NCI-H748 treated with DMSO at 0.1 percent for 48 hours (cell line): ENCODE measurements around the gene TBC1D7.

Source experiments
- DNase-seq: peaks from one replicate; lab custom pipeline; 2025; lab: John Stamatoyannopoulos, UW

Gene TBC1D7

GRCh38 chr6:13294499-13295069 lies 33.8 kb downstream of the TBC1D7 start:
- no peak for DNase-seq

- DNase-seq: no peak
Observed at GRCh38 chr6:13292774-13293173, 35.6 kb downstream of the TBC1D7 start.

GRCh38 chr6:13290335-13290734 lies 38.0 kb downstream of the TBC1D7 start:
- no peak for DNase-seq

DNA sequence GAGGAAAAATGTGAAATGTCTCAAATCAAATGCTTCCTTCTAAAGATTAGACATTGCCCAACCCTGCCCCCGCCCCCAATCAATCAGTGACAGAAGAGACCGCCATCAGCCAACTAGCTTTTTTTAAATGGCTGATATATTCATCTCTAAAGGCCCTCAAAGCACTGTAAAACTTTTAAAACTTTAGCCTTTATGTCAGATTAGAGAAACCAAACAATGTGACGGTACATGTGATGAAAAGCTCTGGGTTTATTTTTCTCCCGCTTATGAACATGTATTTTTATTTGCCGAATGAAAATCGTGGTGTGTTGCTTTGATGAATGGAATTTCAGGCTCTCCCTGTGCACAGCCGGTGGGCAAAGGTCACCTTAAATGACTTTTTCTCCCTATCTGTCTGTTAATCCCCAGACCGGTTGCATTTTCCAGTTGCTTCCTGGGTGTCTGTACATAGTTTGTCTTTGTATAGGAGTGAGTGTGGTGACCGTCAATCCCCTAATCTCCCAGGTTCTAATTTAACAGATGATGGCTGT lies 38.5 kb downstream of the TBC1D7 start:
- DNase-seq: no peak

DNA sequence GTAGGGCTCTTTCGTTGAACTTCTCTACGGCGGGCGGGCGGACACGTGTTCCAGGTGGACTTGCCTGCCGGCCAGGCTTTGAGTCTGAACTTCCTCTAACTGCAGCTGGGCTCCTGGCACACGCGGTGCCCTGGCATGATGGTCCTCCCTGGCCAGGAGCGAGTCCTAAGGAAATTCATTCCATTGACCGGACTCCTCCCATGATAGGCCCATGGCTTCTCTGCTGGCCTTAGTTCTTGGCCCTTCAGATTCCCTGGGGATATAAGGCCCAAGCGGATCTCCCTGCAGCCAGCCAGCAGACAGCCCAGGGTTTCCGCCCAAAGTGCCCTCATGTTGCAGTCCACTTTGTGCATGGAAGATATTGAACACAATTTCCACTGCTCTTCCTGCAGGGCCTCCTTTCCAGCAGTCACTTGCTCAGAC lies 39.4 kb downstream of the TBC1D7 start:
- no peak for DNase-seq

- no peak for DNase-seq
Observed at GRCh38 chr6:13288481-13288880, 39.9 kb downstream of the TBC1D7 start.

- DNase-seq: no peak
Observed at GRCh38 chr6:13287104-13287503, 41.2 kb downstream of the TBC1D7 start.

DNA sequence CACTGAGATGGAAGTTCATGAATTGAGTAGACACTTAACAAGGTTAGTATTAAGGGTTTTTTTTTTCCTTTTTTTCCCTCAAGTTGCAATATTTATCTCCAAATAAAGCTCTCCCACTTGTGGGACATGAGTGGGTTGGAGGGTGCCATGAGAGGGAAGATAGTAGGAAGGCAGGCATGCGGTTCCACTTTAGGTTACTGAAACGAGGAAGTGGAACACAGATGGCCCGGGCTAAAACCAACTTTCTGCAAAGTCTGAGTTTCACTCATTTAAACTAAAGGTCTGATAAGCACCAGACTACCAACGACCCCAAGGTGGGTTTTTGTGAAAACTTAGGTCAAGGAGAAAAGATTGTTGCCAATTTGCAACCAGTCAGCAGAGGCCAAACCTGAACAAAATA lies 42.2 kb downstream of the TBC1D7 start:
- DNase-seq: no peak

- no peak for DNase-seq
Observed at GRCh38 chr6:13285705-13286104, 42.6 kb downstream of the TBC1D7 start.

DNA sequence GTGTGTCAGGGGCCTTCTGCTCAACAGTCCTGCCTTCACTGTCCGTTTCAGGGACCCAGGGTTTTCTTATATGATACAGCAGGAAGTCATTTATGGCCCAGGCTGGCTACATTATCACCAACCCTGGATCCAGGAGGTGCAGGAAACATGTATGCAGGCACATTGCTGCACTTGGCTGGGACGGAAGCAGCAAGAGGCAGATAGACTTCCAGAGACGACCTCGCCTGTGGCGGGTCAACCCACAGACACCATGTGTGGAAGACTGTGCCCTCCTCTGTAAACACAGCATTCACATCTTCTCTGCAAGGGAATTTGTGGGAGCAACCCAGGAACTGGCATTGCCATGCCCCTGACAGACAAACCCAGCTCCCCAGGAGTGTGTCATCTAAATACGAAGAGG lies 43.7 kb downstream of the TBC1D7 start:
- no peak for DNase-seq

DNA sequence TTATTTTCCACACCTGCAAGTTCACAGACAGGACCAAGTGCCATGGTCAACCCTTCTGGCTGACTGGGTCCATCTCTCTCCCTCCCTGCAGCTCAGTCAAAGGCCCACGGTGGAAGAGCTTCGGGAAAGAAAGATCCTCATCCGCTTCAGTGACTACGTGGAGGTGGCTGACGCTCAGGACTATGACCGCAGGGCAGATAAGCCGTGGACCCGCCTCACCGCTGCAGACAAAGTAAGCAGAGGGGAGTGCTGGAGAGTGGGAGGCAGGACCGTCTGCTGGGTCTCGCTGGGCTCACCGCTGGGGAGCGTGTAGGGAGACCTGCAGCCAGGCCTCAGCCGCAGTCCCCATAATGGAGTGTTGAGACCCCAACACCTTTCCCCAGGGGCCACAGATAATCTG lies 45.0 kb downstream of the TBC1D7 start:
- no peak for DNase-seq

GRCh38 chr6:13282393-13283069 lies 45.8 kb downstream of the TBC1D7 start:
- no peak for DNase-seq

- DNase-seq: no peak
Observed at GRCh38 chr6:13281686-13282085, 46.7 kb downstream of the TBC1D7 start.

DNA sequence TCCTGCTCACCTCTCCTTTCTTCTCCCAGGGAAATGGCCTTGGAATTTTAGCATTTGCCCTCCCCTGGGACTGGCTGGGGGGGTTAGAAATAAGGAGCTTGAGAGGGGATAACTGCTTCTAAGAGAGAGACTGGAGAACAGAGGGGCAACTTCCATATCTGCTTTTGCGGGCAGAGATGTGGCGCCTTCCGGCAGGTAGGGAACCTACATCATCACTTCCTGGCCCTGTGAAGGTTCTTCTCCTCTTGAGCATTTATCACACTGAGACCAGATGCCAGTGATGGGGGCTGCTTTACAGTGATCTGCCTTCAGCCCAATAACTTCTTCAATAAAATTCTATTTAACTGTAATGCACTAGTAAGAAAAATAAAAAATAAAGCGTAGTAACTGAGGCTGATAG lies 48.1 kb downstream of the TBC1D7 start:
- DNase-seq: no peak

DNA sequence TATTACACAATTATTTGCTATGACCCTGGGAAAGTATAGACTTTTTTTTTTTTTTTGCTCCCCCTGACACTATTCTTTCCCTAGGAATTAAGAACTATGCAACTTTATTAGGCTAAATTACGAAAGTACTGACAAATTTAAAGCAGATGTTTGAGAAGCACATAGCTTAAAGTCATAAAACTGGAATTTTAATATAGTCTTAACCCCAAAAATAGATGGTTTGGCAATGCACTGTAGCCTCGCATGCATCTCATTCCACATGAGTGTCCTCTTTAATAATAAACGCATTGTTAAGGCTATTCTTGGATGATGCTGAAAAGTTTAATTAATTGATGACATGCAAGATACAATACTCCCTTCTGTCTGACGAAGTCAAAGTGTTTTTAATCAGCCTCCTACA lies 49.3 kb downstream of the TBC1D7 start:
- no peak for DNase-seq

- DNase-seq: no peak
Observed at GRCh38 chr6:13278164-13278563, 50.2 kb downstream of the TBC1D7 start.

DNA sequence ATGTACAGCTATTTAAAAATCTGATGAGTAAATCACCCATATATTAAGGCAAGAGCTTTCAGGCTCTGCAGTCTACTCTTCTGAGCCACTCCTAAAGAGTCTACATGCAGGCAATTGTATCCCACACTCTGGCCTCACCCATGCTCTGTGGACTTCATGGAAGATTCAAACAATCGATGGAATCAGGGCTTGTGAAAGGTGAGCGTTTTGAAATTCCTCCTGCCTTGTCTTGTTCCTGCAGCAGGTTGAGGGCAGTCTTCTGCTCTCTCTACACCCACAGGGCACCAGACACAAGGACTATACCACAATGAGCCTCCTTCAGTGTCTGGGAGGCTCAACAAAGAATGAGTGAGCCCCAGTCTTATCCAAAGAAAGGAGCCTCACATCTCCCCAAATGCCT lies 51.1 kb downstream of the TBC1D7 start:
- DNase-seq: no peak

DNA sequence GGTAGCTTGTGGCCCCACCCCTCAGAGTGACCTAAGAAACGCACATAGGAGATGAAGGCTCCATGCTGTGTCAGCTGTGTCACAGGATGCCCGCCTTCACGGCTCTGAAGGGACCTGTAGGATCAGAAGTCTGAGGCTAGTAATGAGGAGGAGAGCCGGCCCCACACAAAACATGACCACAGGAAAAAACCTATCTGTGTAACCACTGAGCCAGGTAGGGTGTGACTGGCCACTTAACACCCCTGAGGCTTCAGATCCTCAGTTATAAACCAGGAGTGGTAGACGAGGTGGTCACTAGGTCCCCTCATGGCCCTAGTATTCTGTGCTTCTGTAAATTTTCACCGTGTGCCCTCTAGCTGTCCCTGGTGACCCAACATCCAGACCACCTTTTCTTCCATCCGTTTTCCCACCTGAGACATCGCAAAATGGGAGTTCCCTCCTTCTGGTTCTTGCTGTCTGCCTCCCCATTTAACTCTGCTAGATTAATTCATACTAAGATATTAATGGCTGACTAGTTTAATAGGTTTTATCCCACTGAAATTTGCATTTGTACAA lies 52.8 kb downstream of the TBC1D7 start:
- DNase-seq: no peak

DNA sequence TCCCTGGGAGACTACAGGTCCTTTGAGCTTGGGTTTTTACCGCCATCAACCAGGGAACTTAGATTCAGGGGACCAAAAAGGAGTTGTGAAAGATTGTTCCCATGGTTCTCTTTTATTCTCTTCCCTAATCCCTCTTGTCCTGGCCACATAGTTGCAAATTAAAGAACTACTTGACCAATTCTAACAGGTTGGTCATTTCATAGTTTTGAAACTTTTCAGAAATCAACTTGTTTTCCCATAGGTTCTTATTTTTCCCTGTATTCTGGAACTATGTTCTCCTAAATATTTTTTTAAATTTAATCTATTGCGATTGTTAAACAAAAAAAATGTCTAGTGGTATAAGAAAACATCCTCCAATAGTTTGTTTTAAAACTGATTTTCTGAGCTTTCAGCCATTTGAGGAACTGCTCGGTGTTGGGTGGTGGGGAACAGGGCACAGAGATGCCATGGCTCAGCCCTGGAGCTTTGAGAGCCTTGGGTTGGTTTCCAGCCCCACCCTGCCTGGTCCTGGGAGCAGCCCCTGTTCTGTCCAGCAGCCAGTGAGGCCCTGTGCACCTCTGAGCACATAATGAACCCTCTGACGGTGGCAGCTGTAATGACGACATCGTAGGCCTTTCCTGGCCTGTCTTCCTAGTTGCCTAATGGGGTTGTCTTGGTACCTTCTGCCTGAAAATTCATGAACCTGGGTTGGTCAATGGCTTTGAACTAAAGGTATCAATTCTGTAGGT lies 53.5 kb downstream of the TBC1D7 start:
- no peak for DNase-seq

DNA sequence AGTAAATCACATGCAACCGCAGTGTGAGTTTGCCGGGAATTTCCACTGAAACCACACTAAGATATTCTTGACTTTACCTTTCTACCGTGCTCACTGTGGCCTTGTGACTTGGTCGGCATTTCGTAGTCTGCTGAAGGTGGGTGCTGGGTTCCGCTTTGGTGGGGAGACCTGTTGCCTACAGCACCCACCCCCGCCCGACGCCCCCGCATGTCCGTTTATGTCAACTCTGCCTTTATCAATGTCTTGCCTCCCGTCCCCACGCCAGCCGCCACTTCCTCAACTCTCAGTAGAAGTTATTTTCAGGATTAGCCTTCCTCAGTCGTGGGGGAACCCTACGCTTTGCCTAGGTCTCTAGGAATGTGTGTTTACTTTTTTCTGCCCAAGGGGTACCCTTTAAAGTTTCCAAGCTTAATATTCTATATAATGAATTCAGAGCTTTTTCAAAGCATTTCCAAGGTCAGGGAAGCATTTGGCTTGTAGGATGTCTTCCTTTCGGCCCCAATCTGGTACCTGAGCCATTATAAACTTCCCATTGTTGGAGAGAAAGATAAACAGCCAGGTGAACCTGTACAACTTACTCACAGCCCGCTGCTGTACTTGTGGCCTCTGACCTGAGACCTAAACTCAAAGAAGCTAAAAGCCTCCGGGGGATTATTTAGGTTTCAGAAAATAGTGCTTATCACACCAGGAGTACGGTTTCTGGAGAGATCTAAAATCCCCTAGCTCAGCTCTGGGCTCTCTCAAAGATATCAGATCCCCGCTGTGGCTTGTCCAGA lies 54.2 kb downstream of the TBC1D7 start:
- no peak for DNase-seq

DNA sequence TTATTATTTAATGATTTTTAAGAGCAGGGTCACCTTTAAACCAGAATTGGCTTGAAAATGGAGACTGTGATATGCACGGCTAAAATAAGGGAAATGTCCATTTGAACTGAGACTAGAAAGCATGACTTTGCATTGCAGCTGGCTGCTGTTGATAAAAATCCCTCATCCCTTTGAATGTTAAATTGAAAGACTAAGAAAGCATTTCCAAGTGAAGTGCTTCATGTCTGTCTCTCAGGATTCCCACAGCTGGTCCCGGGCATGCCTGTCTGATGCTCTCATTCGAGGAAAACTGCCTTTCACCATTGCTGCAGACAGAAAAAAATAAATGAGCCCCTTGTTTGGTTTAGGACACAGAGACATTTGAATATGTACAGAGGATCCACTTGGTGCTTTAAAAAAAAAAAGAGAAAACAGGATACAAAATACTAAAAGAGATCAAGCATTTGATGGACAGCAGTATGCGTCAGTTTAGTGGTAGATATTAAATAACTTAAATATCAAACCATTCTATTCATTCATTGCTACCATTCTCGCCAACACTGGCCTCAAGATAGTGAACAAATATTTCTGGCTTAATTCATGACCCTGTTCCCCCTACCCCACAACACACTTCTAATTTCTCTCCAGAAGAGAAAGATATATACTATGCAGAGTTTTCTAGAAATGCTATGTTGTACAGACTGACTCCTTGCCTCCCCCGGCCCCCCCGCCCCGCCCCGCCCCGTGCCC lies 55.0 kb downstream of the TBC1D7 start:
- DNase-seq: no peak
